GM18526 (cell line): Measurements from ENCODE around the gene ZNF705A.
"Not testable (repeated sequence)": the region's sequence is repeated elsewhere in the genome, so short reads cannot be mapped to it uniquely, and the experiment has no call there.

Experiments
- POLR2A ChIP-seq: IDR thresholded peaks from 3 replicates; pipeline ENCODE4 v1.6.1; 2011; ENCODE audit not compliant: insufficient read length; ENCODE audit errors: extremely low read depth

The ZNF705A gene

GRCh38 chr12:8156845-8157244 is at the start of gene ZNF705A:
ZNF705A (plus strand) TSS chr12:8157015; CDS start chr12:8172626, 15,611 bp downstream.
- no peak for TF ChIP-seq POLR2A

DNA sequence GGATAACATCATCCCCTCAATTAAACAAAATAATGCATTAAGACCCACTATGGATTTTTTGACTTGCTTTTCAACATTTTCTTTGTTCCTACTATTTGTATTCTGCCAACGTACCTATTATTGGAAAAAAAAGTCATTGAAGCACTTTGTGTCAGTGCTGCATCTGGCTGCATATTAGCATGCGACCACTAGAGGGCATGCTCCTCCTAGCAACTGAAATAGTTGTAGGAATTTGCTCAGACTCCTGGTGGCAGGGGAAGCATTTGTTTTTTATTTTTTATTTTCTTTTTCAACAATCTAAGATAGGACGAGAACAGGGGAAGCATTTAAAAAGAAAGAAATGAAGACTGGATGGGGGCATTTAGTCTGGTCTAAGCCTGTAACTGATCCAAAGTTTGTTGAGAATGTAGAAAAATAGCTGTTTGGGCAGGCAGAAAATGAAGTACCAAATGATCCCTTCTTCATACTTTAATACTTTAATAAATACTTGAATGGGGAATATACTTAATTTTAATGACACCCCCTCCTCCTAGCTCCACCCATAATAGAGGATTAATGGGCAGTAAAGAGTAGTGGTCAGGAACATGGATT is 47.9 kb upstream of the ZNF705A start:
- TF ChIP-seq POLR2A: no peak

DNA sequence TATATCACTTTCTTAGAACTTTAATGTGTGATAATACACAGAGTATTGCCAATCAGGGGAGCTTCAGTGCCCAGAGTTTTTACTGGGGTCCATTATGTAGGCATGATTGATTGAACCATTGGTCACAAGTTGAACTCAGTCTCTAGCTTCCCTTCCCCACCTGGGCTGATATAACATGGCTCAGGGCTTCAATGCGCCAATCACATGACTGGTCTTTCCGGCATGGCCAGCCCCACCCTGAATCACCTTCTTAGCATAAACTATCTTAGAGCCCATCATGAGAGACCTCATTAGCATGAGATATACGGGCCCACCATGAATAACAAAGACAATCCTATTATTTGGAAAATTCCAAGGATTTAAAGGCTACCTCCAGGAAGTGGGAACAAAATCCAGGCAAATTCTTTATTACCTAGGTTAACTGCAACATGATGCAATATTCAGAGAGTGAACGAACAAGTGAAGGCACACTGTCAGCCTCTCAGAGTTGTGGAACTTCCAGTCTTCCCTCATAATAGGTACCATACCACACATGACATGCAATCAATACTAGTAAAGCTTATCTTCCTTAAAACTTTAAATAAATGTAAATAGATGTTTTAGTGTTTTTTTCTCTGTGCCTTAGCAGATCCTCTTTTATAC is 36.6 kb upstream of the ZNF705A start:
- TF ChIP-seq POLR2A: no peak

- TF ChIP-seq POLR2A: no peak
These were observed 33.5 kb upstream of the ZNF705A start, which contains the start of gene CLEC4A for GRCh38 chr12:8123124-8123912. CLEC4A (plus strand) TSS chr12:8123617; CDS start chr12:8123879, 262 bp downstream.

DNA sequence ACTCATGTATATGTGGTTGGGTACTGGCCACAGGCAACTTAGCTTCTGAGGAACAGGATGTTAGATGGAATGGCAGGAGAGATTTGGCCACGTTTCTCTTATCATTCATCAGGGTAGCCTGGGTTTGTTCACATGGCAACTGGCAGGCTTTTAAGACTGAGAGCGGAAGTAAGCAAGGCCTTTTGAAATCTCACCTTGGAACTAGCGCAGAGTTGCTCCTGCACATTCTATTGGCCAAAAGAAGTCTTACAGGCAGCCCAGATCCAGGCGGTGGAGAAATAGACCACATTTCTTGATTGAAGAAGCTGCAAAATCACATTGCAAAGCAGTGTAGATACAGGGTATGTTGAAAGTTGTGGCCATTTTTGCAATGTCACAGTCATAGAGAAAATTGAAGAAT is 29.7 kb upstream of the ZNF705A start:
- TF ChIP-seq POLR2A: no peak

DNA sequence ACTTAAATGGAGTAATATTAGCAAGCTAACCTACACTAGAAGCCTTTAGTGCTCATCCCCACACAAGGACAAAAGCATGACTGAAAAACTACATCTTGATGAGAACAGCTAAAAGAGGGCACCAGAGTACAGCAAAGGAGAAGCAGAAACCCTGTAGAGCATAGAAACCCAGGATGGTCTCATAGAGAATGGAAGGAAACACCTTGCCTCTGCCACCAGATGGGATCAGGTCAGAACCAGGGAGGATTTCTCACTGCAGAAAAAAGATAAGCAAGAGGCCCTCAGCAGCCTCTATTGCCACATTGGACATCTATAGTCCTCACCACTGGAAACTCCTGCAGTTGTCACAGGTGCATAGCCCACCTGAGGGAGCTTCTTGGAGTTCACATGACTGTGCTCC is 13.6 kb upstream of the ZNF705A start:
- no peak for TF ChIP-seq POLR2A

- no peak for TF ChIP-seq POLR2A
These were observed 10.9 kb upstream of the ZNF705A start for GRCh38 chr12:8145754-8146441.

GRCh38 chr12:8146442-8146771 is 10.4 kb upstream of the ZNF705A start:
- TF ChIP-seq POLR2A: no peak

DNA sequence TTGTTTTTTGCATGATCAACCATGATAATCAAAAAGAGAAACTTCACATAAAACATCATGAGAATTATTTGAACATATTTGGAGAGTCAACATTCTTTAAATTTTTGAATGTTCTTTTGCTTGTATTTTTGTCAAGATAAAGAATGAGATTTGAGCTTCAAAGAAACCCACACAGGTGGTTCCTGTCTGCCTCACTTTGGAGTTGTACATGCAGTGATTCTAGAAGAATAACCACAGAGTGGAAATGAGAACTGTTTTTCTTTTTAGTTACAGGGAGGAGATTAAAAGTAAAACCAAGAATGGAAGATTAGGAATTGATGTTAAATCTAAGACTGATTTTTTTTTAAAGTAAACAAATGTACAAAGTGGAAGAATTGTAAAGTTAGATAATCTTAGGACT is 2.3 kb upstream of the ZNF705A start:
- no peak for TF ChIP-seq POLR2A

- TF ChIP-seq POLR2A: no peak
These were observed 399 bp upstream of the ZNF705A start for GRCh38 chr12:8156416-8156815.

- no peak for TF ChIP-seq POLR2A
These were observed 826 bp downstream of the ZNF705A start for GRCh38 chr12:8157484-8158198.

DNA sequence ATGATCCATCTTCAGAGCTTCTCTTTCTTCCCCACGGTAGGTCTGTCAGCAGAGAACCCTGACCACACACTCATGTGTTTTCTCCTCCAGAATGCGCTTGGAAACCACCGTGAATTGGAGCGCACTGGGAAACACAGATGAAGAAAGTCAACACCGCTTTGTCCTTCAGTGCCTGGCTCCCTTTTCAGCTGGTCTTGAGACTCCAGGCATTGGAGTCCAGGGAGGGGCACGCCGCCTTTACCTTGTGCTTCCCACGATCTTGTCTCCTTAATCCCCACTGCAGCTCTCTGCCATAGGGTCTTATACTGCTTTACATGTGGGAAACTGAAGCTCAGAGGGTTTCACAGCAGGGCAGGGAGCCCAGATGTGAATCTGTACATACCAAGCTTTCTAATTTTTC is 69.5 kb downstream of the ZNF705A start:
- TF ChIP-seq POLR2A: no peak

GRCh38 chr12:8226992-8227731 is 70.3 kb downstream of the ZNF705A start, which contains the start of gene FAM90A1:
FAM90A1 (minus strand) TSS chr12:8227618; CDS start chr12:8224832, 2,786 bp downstream.
- TF ChIP-seq POLR2A: not testable (repeated sequence)
